GM12801 (cell line): ENCODE data around the gene CENPP.

Source experiments
- TF ChIP-seq, protein P1 (sequence below): IDR thresholded peaks from one replicate; pipeline ENCODE4 v1.5.1; 2011; ENCODE audit warnings: control low read depth; ENCODE audit not compliant: insufficient read length; ENCODE audit errors: extremely low read depth

Gene CENPP

DNA sequence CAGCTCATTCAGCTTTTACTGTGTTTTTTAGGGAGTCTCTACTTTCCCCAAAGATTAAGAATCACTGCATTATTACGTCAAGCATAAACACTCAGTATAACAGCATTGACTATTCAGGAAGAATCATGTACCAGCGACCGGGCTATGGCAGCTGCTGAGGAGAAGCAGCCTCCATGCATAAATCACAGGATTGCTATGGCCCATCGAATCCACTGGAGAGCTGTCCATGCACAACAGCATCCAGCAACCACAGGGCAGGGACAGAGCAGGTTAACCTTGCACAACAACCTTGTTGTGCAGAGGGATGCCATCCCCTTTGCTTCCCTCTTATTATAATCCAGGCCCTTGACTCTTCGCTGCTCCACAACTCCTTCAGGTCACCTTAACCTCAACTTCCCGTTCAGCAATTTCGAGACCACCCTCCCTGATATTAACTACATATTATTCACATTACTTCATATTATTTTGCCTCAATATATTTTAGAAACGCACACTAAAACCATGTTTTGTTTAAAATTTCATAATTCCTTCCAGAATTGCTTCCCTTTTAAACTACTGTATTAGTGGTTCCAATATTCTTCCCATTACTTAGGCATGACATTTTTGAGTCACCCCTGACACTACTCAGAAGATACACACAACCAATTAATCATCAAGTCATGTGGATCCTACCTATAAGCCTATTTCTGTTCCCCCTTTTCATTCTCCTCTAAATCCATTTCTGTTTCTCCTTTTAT is 33.2 kb upstream of the CENPP start:
- TF ChIP-seq, protein P1, sequence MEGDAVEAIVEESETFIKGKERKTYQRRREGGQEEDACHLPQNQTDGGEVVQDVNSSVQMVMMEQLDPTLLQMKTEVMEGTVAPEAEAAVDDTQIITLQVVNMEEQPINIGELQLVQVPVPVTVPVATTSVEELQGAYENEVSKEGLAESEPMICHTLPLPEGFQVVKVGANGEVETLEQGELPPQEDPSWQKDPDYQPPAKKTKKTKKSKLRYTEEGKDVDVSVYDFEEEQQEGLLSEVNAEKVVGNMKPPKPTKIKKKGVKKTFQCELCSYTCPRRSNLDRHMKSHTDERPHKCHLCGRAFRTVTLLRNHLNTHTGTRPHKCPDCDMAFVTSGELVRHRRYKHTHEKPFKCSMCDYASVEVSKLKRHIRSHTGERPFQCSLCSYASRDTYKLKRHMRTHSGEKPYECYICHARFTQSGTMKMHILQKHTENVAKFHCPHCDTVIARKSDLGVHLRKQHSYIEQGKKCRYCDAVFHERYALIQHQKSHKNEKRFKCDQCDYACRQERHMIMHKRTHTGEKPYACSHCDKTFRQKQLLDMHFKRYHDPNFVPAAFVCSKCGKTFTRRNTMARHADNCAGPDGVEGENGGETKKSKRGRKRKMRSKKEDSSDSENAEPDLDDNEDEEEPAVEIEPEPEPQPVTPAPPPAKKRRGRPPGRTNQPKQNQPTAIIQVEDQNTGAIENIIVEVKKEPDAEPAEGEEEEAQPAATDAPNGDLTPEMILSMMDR: no peak

GRCh38 chr9:92293075-92293354 is 32.7 kb upstream of the CENPP start:
- TF ChIP-seq, protein P1: no peak

GRCh38 chr9:92293452-92294296 is 32.1 kb upstream of the CENPP start, which contains the start of gene IARS1:
Gene IARS1, minus strand, starts transcription at chr9:92293697. Its CDS starts 4,278 bp downstream, at chr9:92289419.
- TF ChIP-seq, protein P1: no peak

DNA sequence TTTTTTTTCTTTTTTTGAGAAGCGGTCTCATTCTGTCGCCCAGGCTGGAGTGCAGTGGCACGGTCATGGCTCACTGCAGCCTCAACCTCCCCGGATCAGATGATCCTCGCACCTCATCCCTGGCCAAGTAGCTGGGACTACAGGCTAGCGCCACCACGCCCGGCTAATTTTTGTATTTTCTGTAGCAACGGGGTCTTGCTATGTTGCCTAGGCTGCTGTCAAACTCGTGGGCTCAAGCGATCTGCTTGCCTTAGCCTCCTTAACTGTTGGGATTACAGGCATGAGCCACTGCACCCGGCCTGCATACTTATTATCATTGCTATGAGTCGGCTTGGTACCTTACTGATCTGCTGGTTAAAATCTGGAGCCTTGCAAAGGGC is 31.5 kb upstream of the CENPP start:
- TF ChIP-seq, protein P1: no peak

DNA sequence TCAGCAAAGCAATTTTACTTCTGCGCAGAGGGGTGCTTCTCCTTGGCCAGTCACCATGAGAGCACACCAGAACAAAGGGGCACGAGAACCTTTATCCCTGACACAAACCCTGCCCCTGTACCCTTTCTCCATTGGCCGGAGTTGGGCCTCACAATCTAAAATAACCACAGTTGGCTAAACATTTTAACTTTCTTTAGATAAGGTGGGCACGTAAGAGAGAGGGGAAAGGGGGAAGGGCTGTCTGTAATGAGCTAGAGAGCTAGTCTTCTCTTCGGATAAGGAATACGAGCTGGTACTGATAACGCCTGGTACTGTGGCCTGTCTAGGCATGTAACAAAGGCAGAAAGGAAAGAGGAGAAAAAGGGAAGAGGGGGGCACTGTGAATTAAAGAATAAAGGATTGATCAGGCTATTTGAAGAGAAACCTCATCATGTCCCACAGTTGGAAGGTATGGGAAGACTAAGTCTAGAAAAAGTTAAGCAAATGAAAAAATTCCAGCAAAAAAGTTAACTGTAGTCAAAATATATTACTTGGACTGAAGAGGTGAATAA is 30.4 kb upstream of the CENPP start:
- TF ChIP-seq, protein P1: no peak

GRCh38 chr9:92295827-92296258 is 29.9 kb upstream of the CENPP start:
- TF ChIP-seq, protein P1: no peak

GRCh38 chr9:92297611-92298010 is 28.1 kb upstream of the CENPP start:
- TF ChIP-seq, protein P1: no peak
